HG03460 (cell line): ENCODE measurements around the gene DHCR7.

Source experiments
- ATAC-seq: cut with Tn5 transposase; IDR thresholded peaks from one replicate; pipeline ENCODE4 v1.9.1; 2021; ENCODE audit not compliant: unreplicated experiment

The DHCR7 gene

DNA sequence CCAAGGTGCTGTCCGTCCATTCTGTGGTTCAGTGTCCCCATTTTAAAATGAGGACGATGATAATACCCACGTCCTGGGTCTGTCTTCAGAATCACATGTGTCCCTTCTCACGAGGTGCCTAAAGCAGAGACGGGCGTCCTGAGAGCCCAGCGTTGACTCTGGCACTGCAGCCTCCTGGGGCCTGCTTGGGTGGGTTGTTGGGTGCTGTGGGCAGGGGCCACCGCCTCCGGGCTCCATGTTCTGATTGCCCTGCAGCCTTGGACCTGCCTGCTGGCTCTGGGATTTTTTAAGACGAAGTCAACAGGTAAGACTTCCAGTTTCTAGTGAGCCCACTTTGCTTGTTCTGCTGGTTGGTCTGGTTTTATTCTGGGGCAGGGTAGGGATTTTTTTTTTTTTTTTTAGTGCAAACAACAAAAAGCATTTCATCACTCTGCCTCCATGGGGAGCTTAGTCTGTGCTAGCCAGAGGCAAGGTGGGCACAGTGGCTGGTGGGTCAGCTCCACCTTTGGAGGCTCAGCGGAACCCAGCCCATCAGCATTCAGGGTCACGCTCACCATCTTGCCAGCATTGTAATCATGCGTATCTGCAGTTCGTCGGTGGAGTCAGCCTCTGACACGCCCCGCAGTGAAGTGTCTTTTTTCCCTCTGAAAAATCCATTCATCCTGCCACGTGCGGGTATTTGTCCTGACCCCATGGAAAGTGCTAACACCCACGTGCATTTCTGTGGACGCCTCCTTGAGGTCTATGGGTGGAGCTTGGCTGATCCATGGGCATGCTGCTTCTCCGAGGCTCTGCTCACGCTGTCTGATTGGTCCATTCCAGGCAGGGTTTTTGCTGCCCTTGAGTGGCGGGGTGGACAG lies 33.1 kb upstream of the DHCR7 start:
- no peak for ATAC-seq

DNA sequence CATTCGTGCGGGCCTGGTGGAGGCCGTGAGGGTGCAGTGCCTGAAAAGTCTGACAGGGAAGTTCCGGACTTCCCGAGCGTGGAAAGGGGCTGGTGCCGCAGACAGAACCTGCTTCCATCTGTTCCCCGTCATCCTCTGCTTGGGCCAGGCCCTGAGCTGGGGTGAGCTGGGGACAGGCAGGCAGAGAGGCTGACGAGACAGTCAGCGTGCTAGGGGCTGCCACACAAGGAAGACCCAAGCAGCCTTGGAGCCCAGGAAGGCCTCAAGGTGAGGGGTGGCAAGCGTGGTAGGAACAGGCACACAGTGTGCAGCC lies 30.3 kb upstream of the DHCR7 start:
- ATAC-seq = no peak

DNA sequence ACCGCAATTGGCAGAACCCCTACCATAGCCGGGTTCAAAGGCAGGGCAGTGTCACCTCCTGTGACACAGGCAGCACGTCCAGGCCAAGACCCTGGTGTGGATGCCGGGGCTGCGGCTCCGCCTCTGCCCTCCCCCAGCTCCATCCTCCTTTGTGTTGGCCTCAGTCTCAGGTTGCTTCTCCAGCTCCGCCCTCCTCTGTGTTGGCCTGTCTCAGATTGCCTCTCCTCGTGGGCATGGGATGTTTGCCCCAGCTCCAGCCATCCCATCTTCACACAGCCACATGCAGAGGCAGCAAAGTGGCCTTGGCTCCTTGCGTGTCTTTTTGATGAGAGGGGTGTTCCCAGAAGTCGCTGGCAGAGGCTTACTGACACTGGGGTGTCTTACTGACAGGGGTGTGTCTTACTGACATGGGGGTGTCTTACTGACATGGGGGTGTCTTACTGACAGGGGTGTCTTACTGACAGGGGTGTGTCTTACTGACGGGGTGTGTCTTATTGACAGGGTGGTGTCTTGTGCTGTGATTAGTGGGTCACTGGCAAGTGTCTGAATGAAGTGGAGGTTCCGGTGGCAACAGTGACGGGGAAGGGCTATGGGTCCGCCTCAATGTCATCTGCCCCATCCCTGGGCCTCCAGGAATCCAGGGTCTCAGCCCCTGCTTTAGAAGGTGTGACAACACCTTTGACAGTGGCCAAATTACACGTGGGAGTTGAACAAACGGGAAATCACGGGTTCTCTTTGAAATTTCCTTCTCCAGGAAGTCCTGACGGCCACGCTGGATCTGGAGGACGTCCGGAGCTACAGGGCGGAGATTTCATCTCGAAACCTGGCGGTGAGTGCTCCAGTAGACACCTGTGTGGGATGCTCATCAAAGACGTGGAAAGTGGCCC lies 29.7 kb upstream of the DHCR7 start:
- no peak for ATAC-seq

DNA sequence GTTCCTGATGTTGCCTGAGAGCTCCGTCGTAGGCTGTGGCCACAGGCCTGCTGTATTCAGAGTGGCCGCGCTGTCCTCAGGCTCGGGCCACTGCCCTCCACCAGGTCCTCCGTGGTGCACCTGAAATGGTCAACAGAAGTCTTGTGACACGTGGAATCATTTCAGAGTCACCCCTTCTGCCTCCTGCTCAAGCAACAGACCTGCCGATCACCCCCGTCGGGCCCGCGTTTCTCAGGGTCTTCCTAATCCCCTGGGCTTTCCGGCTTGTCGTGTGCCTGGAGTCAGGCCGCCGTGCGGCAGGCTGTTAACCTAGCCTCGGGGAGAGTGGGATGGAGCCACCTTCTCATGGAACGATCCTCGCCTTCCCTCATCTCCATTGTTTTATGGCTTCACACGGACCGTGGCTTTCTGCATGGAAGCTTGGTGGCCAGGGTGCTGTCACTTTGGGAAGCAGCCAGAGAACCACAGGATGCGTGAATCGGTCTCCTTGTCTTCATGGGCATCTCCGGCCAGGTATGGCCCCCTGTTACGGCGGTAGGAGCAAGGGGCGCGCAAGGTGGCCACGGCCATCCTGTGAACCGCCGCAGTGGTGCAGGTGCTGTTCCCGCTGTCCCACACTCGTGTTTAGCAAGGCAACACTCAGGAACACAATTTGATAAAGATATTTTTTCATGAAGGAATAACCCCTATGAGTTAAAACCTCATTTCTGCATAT lies 28.9 kb upstream of the DHCR7 start:
- no peak for ATAC-seq

DNA sequence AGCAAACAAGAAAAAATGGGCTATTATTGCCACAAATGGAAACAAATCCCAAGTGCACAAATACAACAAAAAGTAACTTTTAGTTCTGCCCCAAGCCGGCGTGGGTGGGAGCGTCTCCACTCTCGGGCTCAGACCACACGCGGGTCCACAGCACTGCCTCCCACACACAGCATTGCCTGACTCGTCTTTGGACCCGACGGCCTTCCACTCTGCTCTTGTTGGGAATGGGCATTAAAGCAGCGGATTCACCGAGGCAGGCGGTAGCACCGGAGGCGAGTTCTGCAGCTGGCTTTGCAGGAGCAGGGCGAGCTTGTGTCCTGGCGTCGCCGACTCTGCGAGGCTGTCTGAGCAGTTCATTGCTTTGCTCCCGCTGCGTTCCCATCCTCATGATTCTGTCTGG lies 27.8 kb upstream of the DHCR7 start:
- ATAC-seq = no peak

DNA sequence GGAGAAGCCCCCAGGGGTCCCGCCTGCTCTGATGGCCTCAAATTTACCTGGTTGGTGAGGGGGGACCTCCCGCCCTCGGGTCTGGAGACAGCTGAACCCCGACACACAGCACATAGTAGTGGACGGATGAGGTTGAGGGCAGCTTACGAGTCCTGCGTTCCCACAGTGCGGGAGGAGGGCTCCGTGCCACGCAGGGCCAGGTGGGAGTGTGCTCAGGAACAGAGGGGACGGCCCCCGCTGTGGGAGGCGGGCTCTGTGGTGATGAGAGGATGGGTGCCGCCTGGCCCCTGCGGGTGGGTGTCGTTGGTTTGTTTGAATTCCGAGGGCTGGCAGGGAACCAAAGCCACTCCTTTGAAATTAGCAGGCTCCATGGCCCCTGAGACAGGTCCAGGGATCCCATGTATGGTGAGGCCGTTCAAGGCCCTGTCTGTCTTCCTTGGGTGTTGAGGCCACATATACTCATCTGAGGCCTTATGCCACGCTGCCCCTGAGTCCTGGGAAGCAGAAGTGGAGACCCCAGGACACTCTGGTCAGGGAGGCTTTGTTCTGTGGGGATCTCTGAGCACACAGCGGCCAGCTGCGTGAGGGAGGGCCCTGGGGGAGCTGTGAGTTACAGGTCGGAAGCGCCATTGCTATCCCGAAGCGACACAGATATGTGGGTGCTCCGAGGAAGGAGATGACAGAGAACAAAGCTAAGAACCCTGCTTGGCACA lies 26.7 kb upstream of the DHCR7 start:
- ATAC-seq = no peak

DNA sequence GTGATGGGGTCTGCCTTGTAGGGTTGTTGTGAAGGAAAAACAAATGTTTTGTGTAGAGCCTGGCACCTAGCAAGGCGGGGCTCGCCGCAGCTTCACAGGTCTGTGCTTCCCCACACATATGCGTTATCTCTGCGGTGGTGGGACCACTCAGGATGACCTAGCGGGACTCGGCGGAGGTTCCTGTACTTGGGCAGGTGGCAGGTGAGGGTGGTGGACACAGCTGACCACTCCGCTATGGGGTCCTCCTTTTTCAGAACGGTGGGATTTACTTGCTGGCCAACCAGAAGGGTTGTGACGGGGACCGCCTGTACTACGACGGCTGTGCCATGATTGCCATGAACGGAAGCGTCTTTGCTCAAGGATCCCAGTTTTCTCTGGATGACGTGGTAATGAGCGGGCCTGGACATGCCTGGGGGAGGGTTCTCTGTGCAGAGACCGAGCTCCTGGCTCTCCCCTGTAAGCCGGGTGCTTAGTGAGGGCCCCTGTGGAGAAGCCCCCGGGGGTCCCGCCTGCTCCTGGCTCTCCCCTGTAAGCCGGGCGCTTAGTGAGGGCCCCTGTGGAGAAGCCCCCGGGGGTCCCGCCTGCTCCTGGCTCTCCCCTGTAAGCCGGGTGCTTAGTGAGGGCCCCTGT lies 26.1 kb upstream of the DHCR7 start:
- ATAC-seq = no peak

DNA sequence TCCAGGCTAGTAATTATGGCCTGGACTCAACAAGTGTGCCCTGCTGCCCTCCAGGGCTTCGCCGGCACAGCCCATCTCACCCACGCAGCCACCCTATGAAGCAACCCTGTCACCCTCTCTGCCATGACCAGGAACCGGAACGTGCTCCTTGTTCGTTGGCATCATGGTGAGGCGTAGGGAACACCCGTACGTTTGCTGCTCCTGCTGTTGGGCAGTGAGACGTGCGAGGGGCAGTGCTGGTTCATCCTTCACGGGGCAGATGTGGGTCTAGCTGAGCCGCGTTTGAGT lies 25.5 kb upstream of the DHCR7 start:
- ATAC-seq = no peak

DNA sequence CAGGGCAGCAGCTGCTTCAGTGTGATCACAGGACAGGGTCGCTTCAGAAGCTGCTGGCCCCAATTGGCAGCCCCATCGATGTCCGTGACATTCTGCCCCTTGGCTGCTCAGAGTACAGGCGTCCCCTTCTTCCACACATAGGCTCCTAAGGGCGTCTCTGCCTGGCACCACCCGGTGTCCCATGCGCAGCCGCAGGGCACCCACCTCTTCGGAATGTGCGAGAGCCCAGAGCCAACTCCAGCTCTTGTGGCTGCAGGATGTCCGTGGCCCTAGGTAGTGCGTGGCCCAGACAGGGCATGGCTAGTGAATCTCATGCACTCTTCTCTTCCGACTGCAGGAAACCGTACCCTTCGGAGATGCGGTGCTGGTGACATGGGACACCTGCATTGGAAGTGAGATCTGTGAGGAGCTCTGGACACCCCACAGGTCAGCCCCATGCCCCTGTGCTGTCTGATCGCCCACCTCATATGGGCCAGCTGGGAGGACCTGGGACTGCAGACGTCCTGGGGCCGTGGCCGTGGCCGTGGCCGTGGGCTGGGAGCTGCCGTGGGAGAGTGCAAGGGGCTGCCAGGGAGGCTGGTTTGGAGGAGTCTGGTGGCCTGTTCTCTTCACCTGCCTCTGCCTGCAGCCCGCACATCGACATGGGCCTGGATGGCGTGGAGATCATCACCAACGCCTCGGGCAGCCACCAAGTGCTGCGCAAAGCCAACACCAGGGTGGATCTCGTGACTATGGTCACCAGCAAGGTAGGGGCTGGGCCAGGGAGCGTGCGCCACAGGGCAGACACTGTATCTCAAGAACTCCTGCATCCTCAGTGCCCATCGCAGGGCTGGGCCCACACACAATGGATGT lies 25.0 kb upstream of the DHCR7 start:
- ATAC-seq = no peak

DNA sequence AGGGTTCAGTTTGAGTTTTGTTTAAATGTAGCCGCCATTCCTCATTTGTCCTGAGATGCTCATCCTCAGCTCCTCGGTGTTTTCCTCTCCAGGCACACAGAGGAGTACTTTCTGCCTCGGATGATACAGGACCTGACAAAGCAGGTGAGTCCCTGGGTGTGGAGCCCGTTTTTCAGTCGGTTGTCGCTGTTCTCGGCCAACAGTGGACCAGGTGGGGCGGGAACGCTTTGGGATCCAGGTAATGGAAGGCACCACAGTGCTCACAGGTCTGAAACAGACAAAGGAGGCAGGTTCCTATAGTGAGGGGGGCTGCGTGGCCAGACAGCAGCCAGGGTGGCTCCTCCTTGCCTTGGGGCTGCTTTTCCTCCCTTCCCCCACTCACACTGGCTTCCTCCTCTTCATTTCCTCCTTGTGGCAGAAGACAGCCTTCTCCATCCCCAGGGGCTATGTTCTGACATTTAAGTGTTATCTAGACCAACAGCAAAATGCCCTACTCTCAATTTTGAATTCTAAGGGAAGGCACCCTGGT lies 24.2 kb upstream of the DHCR7 start:
- no peak for ATAC-seq

DNA sequence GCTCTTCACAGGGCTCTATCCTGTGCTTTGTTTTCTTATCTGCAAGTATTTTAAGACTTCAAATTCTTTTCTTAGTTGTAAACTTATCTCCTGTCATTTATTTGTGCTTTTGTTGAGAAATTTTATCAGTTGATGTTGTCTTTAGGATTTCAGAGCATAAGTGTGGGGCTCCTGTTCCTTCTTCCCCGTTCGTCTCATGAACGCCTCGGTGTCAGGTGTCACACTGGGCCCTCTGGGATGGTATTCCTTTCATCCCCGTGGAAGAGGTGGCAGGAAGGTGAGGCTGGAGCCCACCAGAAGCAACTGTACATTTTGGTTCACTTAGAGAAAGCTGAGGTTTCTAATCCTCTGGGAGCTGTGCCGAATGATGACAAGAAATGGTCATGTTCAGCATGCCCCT lies 22.8 kb upstream of the DHCR7 start:
- no peak for ATAC-seq

DNA sequence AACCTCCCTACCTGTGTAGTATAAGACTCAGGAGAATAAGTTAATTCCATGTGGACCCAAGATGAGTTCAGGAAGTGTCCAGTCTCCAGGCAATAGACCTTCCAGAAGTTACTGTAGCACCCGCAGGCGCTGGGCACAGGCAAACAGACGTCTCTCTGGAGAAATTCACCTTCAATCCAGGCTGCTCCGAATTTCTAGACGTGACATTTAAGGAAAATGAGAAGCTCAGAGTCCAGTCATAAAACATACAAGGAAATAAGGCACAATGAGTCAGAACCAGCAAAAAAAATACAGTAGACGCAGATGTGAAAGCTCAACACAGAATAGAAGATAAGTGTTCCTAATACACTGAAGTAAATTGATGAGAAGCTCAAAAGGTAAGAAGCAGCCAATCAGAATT lies 19.0 kb upstream of the DHCR7 start:
- no peak for ATAC-seq

DNA sequence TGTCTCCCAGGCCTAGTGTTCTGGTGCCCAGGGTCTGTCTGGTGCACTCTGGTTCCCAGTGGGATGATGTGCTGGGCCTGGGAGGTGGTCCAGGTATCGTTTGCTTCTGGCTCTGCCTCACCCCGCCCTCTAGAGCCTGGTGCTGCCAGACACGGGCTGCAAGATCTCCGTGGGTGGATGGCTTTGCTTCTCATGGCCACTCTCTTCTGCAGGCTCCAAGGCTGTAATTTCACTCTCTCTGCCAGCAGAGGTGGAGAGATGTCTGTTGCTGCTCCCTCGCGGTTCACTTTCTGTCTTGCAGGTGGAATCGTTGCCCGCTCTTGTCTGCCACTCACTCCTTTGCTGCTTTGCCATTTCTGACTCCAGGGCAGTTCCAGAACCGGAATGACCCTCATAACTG lies 18.2 kb upstream of the DHCR7 start:
- no peak for ATAC-seq

DNA sequence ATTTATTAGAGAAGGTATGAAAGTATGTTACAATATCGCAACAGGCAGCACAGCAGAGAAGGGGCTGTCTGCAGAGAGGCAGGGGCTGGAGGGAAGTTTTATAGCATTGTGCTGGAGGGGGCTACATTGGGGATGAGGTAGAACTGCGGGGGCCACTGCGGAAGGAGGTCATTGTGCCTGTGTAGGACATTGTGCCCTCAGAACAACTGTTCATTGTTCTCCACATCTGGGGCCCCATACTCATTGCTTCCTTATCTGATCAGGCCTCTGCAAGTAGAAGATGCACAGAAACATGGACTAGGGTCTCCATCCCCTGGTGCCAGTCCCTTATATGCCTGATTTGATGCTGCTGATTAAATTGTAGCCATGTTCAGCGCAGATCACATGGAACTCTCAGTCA lies 16.9 kb upstream of the DHCR7 start:
- ATAC-seq = no peak

DNA sequence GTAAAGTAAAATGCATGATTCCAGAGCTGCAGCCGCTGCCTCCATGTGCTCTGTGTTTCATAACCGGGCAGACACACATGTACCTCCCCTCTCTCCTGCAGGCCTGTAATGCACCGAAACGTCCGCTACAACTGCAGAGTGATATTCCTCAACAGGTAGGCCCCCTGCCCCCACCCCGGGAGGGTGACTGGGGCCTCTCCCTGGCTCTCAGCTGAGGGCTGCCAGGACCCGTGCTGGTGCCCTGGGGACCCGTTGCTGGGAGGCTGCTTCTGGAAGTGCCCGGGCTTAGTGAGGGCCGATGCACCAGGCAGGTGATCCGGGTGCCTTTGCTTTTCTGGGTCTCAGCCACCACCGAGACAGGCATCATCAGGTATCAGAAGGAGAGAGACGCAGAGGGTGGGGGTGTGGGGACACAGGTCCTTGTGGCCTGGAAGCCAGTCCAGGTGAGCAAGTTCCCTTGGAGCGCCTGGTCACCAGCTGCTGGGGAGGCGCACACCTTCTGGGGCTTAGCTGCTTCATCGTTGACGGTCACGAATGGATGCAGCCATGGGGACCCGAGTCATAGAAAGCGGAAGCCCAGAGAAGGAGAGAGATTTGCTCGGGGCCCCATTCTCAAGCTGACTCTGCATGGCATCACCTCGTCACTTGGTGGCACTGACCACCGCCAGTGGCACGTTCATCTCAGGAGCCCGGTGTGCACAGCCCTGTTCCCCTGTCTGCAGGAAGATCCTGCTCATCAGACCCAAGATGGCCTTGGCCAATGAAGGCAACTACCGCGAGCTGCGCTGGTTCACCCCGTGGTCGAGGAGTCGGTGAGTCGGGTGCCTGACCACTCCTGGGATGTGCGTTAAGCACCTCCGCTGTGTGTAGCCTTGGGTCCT lies 15.4 kb upstream of the DHCR7 start:
- ATAC-seq = no peak

DNA sequence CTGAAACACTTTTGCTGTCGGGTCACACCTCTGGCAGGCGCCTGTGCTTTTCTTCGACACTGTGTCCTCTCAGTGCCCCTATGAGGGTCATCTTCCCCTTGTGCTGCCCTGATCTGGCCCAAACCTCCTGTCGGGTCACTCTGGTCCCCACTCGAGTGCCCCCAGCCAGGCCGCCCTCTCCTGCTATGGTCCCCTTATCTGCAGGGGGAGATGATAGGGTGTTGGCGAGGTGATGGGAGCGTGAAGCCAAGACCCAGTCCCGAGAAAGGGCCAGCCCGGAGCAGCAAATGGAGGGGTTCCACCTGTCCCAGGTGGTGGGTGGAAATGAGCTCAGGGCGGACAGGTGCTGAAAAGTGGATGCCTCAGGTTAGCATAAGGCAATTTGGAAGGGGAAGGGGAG lies 14.5 kb upstream of the DHCR7 start:
- no peak for ATAC-seq

DNA sequence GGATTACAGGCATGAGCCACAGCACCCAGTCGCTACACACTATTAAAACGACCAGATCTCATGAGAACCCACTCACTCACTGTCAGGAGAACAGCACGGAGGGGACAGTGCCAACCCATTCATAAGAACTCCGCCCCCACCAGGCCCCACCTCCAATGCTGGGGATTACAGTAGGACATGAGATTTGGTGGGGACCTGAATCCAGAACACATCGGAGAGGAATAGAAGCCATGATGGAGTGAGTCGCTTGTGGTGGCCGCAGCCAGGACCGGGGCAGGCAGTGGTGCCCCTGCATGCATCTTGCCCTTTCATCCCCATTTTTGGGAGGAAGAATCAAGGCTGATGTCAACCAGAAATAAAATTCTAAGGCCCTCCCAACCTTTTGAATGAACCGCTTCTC lies 13.5 kb upstream of the DHCR7 start:
- no peak for ATAC-seq

DNA sequence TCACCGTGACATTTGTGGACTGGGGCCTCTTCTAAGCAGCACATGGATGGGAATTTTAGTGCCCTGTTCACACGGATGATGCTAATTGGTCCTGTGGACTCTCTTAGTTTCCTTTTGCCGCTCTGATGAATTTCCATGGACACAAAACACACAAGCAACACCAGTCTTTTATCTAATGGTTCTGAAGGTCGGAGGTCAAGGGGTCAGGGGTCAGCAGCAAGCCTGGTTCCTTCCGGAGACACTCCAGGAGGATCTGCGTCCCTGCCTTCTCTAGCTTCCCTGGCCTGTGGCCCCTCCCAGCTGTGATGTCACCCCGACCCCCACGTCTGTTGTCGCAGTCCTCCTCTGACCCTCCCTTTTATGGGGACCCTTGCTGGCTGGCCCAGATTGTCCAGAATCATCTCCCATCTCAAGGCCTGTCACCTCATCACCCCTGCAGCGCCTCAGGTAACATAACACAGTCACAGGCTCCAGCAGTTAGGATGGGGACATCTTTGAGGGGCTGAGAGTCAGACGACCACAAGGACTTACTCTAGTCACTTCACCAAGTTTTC lies 11.7 kb upstream of the DHCR7 start:
- ATAC-seq = no peak
